ENCODE measurements around the gene KCNT1. TPM values are rescaled to one million over a fixed set of nuclear protein-coding genes. Genes with fewer than 3 reads are reported as not detected.

KCNT1 gene
- total and polyA plus RNA-seq, 10 of the 15 experiments (the other 5 are each of a cell fraction or from before 2014, with no cell fraction given) = not detected

DNA sequence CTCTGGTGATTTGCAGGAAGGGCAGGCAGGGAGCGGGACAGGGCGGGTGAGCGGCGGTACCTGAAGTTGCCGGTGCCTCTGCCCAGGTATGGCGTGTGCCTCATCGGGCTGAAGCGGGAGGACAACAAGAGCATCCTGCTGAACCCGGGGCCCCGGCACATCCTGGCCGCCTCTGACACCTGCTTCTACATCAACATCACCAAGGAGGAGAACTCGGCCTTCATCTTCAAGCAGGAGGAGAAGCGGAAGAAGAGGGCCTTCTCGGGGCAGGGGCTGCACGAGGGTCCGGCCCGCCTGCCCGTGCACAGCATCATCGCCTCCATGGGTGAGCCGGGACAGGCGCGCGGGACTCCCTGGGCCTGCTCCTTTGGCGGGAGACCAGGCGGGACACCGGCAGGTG is 68.8 kb downstream of the KCNT1 start:
- no peak for TF ChIP-seq CREM (IDR thresholded peaks at IDR 0.05; ENCODE audit: low read depth)
- no peak for TF ChIP-seq KLF5 (IDR thresholded peaks at IDR 0.05; ENCODE audit: partially characterized antibody)
- ChIA-PET RAD21 (ENCODE audit: unreplicated experiment) (no interaction called here), SMC1A (ENCODE audit: uncharacterized antibody, unreplicated experiment) (no interaction called here), POLR2A (no interaction called here), CTCF (no interaction called here)
- Histone ChIP-seq H4K20me1 (ENCODE audit: control insufficient read depth, insufficient read depth) (no peaks in the 10 kb centered on the region), H3K4me2 (ENCODE audit: control insufficient read depth, insufficient read depth) (no peak overlapping the region), H3K36me3 (ENCODE audit: control insufficient read depth in 2 of 2, insufficient read depth in 2 of 2, low read length in 1 of 2) (no peaks in the 10 kb centered on the region), H3K79me2 (ENCODE audit: control insufficient read depth, insufficient read depth, low read length) (no peaks in the 10 kb centered on the region), H3K27me3 (replicated peaks in 1 of 2; ENCODE audit: control insufficient read depth in 2 of 2, insufficient read depth in 2 of 2, low read length in 1 of 2) (no peaks in the 10 kb centered on the region), H2AFZ (ENCODE audit: control insufficient read depth, low read depth, low read length) (no peak overlapping the region), H3K9me3 (replicated peaks; ENCODE audit: control insufficient read depth, insufficient read depth, low read length) (no peaks in the 10 kb centered on the region; the same call in 2 of the 3 replicates), H3K4me1 (ENCODE audit: control insufficient read depth, insufficient read depth, low read length) (no peaks in the 10 kb centered on the region), H3K27ac (ENCODE audit: control insufficient read depth, insufficient read depth) (no peak overlapping the region), H3K9ac (ENCODE audit: control insufficient read depth, insufficient read depth, low read length) (no peak overlapping the region), H3K4me3 (no peak overlapping the region)
- no TSS peak for BruUV-seq (replicated peaks)
- no peak for DNase-seq (ENCODE audit: low read depth, low spot score)
- intact Hi-C loops (cut with micrococcal nuclease; ENCODE audit: unreplicated experiment) (no loop called here), in situ Hi-C loops (cut with MboI) (no loop called here)
- no peak for FAIRE-seq
- 58% methylated on average over 21 of the region's 26 CpGs for WGBS (ENCODE audit: insufficient coverage, insufficient replicate concordance, low lambda C conversion rate, missing lambda C conversion rate)
- no peak for ATAC-seq

DNA sequence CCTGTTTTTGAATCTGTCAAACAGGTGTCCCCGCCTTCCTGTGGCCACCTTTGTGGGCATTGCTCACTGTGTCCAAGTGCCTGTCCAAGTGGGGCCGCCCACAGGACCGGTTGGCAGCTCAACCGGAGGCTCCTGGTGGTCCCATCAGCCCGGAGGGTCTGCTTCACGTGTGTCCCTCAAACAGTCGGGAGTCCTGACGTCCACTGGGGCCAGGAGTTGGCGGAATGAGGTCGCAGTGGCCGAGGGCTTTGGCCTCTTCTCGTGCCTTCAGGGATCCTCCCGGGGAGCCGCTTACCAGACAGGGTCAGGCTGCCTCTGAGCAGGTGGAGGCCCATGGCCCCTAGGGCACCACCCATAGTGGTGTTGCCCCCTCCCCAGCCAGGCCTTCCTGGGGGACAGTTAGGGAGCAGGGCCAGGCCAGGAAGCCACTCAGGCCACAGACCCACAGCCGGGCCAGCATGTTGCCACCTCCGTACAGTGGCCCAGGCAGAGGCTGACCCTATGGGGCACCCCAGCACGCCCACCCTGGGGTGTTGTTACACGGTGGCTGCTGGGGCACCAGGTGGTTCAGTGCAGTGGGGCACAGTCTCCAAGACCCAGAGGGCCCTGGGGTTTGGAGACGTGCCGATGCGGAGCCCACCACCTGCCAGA is 69.5 kb downstream of the KCNT1 start:
- 41% methylated on average over 21 of the region's 21 CpGs for WGBS (ENCODE audit: insufficient coverage, insufficient replicate concordance, low lambda C conversion rate, missing lambda C conversion rate)
- SMC1A ChIA-PET (ENCODE audit: uncharacterized antibody, unreplicated experiment) = no interaction called here
- RAD21 ChIA-PET (ENCODE audit: unreplicated experiment) = no interaction called here
- TF ChIP-seq, protein P1, sequence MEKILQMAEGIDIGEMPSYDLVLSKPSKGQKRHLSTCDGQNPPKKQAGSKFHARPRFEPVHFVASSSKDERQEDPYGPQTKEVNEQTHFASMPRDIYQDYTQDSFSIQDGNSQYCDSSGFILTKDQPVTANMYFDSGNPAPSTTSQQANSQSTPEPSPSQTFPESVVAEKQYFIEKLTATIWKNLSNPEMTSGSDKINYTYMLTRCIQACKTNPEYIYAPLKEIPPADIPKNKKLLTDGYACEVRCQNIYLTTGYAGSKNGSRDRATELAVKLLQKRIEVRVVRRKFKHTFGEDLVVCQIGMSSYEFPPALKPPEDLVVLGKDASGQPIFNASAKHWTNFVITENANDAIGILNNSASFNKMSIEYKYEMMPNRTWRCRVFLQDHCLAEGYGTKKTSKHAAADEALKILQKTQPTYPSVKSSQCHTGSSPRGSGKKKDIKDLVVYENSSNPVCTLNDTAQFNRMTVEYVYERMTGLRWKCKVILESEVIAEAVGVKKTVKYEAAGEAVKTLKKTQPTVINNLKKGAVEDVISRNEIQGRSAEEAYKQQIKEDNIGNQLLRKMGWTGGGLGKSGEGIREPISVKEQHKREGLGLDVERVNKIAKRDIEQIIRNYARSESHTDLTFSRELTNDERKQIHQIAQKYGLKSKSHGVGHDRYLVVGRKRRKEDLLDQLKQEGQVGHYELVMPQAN (conservative IDR thresholded peaks at IDR 0.05) = no peak
- no peak for TF ChIP-seq NFIC (IDR thresholded peaks at IDR 0.05; ENCODE audit: low read depth, low read length)
- TF ChIP-seq ZNF24 (IDR thresholded peaks at IDR 0.05) = no peak
- no peak for TF ChIP-seq MEF2A (IDR thresholded peaks at IDR 0.05; ENCODE audit: insufficient read depth, low read depth, low read length)
- TF ChIP-seq, protein P2, sequence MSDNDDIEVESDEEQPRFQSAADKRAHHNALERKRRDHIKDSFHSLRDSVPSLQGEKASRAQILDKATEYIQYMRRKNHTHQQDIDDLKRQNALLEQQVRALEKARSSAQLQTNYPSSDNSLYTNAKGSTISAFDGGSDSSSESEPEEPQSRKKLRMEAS (IDR thresholded peaks at IDR 0.05; ENCODE audit: low read depth, low read length) = no peak
- TF ChIP-seq ZBED1 (IDR thresholded peaks at IDR 0.05; ENCODE audit: borderline replicate concordance) = no peak
- no peak for TF ChIP-seq GATAD2B (conservative IDR thresholded peaks at IDR 0.05; ENCODE audit: low read depth)
- no peak for TF ChIP-seq TCF12 (IDR thresholded peaks at IDR 0.05; ENCODE audit: low read depth, low read length)
- no peak for TF ChIP-seq EP300 (IDR thresholded peaks at IDR 0.05; ENCODE audit: borderline replicate concordance in 1 of 2, control insufficient read depth in 1 of 2, low read depth in 2 of 2, low read length in 2 of 2)
- TF ChIP-seq, protein P3, sequence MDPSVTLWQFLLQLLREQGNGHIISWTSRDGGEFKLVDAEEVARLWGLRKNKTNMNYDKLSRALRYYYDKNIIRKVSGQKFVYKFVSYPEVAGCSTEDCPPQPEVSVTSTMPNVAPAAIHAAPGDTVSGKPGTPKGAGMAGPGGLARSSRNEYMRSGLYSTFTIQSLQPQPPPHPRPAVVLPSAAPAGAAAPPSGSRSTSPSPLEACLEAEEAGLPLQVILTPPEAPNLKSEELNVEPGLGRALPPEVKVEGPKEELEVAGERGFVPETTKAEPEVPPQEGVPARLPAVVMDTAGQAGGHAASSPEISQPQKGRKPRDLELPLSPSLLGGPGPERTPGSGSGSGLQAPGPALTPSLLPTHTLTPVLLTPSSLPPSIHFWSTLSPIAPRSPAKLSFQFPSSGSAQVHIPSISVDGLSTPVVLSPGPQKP (IDR thresholded peaks at IDR 0.05; ENCODE audit: low read depth, low read length) = no peak
- TF ChIP-seq CHD1 (IDR thresholded peaks at IDR 0.05; ENCODE audit: low read depth, low read length) = no peak
- TF ChIP-seq ESRRA (IDR thresholded peaks at IDR 0.05; ENCODE audit: low read length) = no peak

More for the DNA sequence above, 69.5 kb downstream of the KCNT1 start:
- DNase-seq (ENCODE audit: low read depth, low spot score) = no peak
- ATAC-seq = no peak
- Histone ChIP-seq H3K4me1 (ENCODE audit: control insufficient read depth, insufficient read depth, low read length) (no peaks in the 10 kb centered on the region), H3K27ac (ENCODE audit: control insufficient read depth, insufficient read depth) (no peak overlapping the region), H3K4me3 (no peak overlapping the region), H4K20me1 (ENCODE audit: control insufficient read depth, insufficient read depth) (no peaks in the 10 kb centered on the region), H3K27me3 (replicated peaks in 1 of 2; ENCODE audit: control insufficient read depth in 2 of 2, insufficient read depth in 2 of 2, low read length in 1 of 2) (no peaks in the 10 kb centered on the region), H3K4me2 (ENCODE audit: control insufficient read depth, insufficient read depth) (no peak overlapping the region), H3K9ac (ENCODE audit: control insufficient read depth, insufficient read depth, low read length) (no peak overlapping the region), H3K36me3 (ENCODE audit: control insufficient read depth in 2 of 2, insufficient read depth in 2 of 2, low read length in 1 of 2) (no peaks in the 10 kb centered on the region), H2AFZ (ENCODE audit: control insufficient read depth, low read depth, low read length) (no peak overlapping the region), H3K9me3 (replicated peaks; ENCODE audit: control insufficient read depth, insufficient read depth, low read length) (no peaks in the 10 kb centered on the region; the same call in 2 of the 3 replicates), H3K79me2 (ENCODE audit: control insufficient read depth, insufficient read depth, low read length) (no peaks in the 10 kb centered on the region)
- intact Hi-C loops (cut with micrococcal nuclease; ENCODE audit: unreplicated experiment) = no loop called here
- ChIA-PET POLR2A (no interaction called here), CTCF (no interaction called here)
- in situ Hi-C loops (cut with MboI) = no loop called here
- FAIRE-seq = no peak
- no TSS peak for BruUV-seq (replicated peaks)

Data from GM12878 (cell line).